ENCODE measurements around the gene SFXN5.

SFXN5 gene

GRCh38 chr2:73084971-73085370, 13.5 kb upstream of the SFXN5 start:
- Histone ChIP-seq H3K27ac (ENCODE audit: low read depth, low read length, poor library complexity, severe bottlenecking) (no peak overlapping the region), H3K9me3 (ENCODE audit: low read length) (no peaks in the 10 kb centered on the region), H3K36me3 (ENCODE audit: insufficient read depth, low read length) (no peaks in the 10 kb centered on the region), H3K9ac (ENCODE audit: low read length) (no peak overlapping the region), H2AFZ (ENCODE audit: low read length) (no peak overlapping the region), H3K4me2 (ENCODE audit: low read length) (no peak overlapping the region), H3F3A (ENCODE audit: insufficient read depth, low read length) (no peaks in the 10 kb centered on the region), H3K79me2 (ENCODE audit: insufficient read depth, low read length) (no peaks in the 10 kb centered on the region), H4K20me1 (ENCODE audit: insufficient read depth, low read length) (no peaks in the 10 kb centered on the region), H3K4me1 (ENCODE audit: insufficient read depth, low read length, severe bottlenecking) (no peaks in the 10 kb centered on the region), H3K9me2 (ENCODE audit: low read depth, low read length) (no peaks in the 10 kb centered on the region), H3K4me3 (ENCODE audit: low read depth, low read length, poor library complexity, severe bottlenecking) (no peak overlapping the region), H3K27me3 (ENCODE audit: insufficient read depth, low read length) (no peaks in the 10 kb centered on the region; the same call in 1 of the 2 replicates)
- TF ChIP-seq EZH2 (IDR thresholded peaks at IDR 0.05; ENCODE audit: borderline replicate concordance, low read length) (no peak), CTCF (IDR thresholded peaks at IDR 0.05; ENCODE audit: low read length) (no peak)

- H3K9me2 ChIP-seq (ENCODE audit: low read depth, low read length): no peaks in the 10 kb centered on the region
- H3K4me2 ChIP-seq (ENCODE audit: low read length): no peak overlapping the region
- no peaks in the 10 kb centered on the region for H3K9me3 ChIP-seq (ENCODE audit: low read length)
- TF ChIP-seq CTCF (IDR thresholded peaks at IDR 0.05; ENCODE audit: low read length): no peak
- TF ChIP-seq EZH2 (IDR thresholded peaks at IDR 0.05; ENCODE audit: borderline replicate concordance, low read length): no peak
- no peak overlapping the region for H3K27ac ChIP-seq (ENCODE audit: low read depth, low read length, poor library complexity, severe bottlenecking)
- H3K79me2 ChIP-seq (ENCODE audit: insufficient read depth, low read length): no peaks in the 10 kb centered on the region
- H4K20me1 ChIP-seq (ENCODE audit: insufficient read depth, low read length): no peaks in the 10 kb centered on the region
- no peak overlapping the region for H2AFZ ChIP-seq (ENCODE audit: low read length)
- no peak overlapping the region for H3K9ac ChIP-seq (ENCODE audit: low read length)
- no peaks in the 10 kb centered on the region for H3F3A ChIP-seq (ENCODE audit: insufficient read depth, low read length)
- H3K4me1 ChIP-seq (ENCODE audit: insufficient read depth, low read length, severe bottlenecking): no peaks in the 10 kb centered on the region
- no peaks in the 10 kb centered on the region; the same call in 1 of the 2 replicates for H3K27me3 ChIP-seq (ENCODE audit: insufficient read depth, low read length)
- no peaks in the 10 kb centered on the region for H3K36me3 ChIP-seq (ENCODE audit: insufficient read depth, low read length)
- H3K4me3 ChIP-seq (ENCODE audit: low read depth, low read length, poor library complexity, severe bottlenecking): no peak overlapping the region
Measured at GRCh38 chr2:73083886-73084800, 12.6 kb upstream of the SFXN5 start.

DNA sequence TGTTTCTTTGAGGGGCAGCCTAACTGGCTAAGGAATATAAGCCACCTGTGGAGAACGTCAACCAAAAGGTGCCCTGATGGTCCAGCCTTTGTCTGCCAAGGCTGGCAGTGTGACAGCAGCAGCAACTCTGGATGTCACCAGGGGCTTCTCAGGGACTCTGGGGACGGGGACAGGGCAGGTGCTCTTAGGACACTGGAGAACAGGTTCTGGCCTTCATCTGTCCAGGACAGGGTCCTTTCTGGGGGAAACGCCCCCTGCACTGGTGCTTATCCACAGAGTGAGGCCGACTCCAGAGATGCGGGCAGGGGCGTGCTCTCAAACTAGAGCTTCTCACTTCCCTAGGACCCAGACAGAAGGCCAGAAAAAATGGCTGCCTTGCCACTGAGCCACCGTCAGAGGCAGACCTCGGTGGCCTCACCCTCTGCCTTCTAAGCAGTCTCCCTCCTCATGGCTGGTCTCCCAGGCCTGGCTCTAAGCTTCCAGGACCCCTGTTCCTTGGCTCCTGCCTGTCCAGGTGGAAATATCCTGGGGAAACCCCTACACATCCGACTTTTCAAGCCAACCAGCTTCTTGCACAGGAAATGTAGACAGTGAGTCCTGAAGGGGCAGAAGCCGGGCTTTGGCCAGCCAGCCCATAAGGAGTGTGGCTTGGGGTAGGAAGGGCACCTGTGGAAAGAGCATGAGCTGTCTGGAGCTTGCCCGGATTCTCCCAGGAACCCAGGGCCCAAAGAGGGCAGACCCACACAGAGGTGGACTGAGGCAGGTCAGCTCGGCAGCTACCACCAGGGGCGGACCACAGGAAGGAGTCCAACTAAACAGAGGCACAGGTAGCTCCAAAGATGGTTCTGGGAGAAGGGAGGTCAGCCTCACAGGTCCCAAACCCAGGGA, 11.3 kb upstream of the SFXN5 start:
- Histone ChIP-seq H2AFZ (ENCODE audit: low read length) (no peak overlapping the region), H3K4me3 (ENCODE audit: low read depth, low read length, poor library complexity, severe bottlenecking) (no peak overlapping the region), H3K9me2 (ENCODE audit: low read depth, low read length) (no peaks in the 10 kb centered on the region), H3K4me1 (ENCODE audit: insufficient read depth, low read length, severe bottlenecking) (no peaks in the 10 kb centered on the region), H3K79me2 (ENCODE audit: insufficient read depth, low read length) (no peaks in the 10 kb centered on the region), H3K9ac (ENCODE audit: low read length) (no peak overlapping the region), H4K20me1 (ENCODE audit: insufficient read depth, low read length) (no peaks in the 10 kb centered on the region), H3K27ac (ENCODE audit: low read depth, low read length, poor library complexity, severe bottlenecking) (no peak overlapping the region), H3K4me2 (ENCODE audit: low read length) (no peak overlapping the region), H3F3A (ENCODE audit: insufficient read depth, low read length) (no peaks in the 10 kb centered on the region), H3K36me3 (ENCODE audit: insufficient read depth, low read length) (no peaks in the 10 kb centered on the region), H3K9me3 (ENCODE audit: low read length) (no peaks in the 10 kb centered on the region), H3K27me3 (ENCODE audit: insufficient read depth, low read length) (no peaks in the 10 kb centered on the region; the same call in 1 of the 2 replicates)
- TF ChIP-seq CTCF (IDR thresholded peaks at IDR 0.05; ENCODE audit: low read length): no peak
- no peak for TF ChIP-seq EZH2 (IDR thresholded peaks at IDR 0.05; ENCODE audit: borderline replicate concordance, low read length)
